HFFc6 (cell line): Measurements from ENCODE around the gene KLF7. TPM values are rescaled to one million over a fixed set of nuclear protein-coding genes. Genes with fewer than 3 reads are reported as not detected.
A peak's percentile ranks its signal among the peaks of the same experiment; 100 is the strongest.

Experiments used
- DNase-seq: peaks from one replicate; pipeline ENCODE4 v3.0.0-alpha.2; 2018
- H3K27ac Mint-ChIP-seq: 2 replicates; pipeline ENCODE4 v1.8.0; 2020; ENCODE audit warnings: mild to moderate bottlenecking, mixed read lengths
- H3K27me3 Mint-ChIP-seq: 2 replicates; pipeline ENCODE4 v1.8.0; 2021; ENCODE audit warnings: mild to moderate bottlenecking, moderate library complexity, mixed read lengths; ENCODE audit not compliant: insufficient read depth
- H3K36me3 Mint-ChIP-seq: 2 replicates; pipeline ENCODE4 v1.8.0; 2021; ENCODE audit warnings: low read depth, mixed read lengths
- H3K4me1 Mint-ChIP-seq: 2 replicates; pipeline ENCODE4 v1.8.0; 2020; ENCODE audit warnings: low read depth, mixed read lengths
- H3K4me3 Mint-ChIP-seq: 2 replicates; pipeline ENCODE4 v1.8.0; 2020; ENCODE audit warnings: mild to moderate bottlenecking, moderate library complexity, mixed read lengths
- H3K9me3 Mint-ChIP-seq: 2 replicates; pipeline ENCODE4 v1.8.0; 2020; ENCODE audit warnings: mild to moderate bottlenecking, mixed read lengths
- total RNA-seq, 6 experiments: library from RNA; stranded (reverse); fragmentation: NEBNext Ultra II Directional; extraction: Animal tissue kit (Norgen Biotek cat#: 25700); gene quantifications; 2 replicates in 1 of 6; 3 replicates in 5 of 6; pipeline ENCODE4 v1.2.3, GENCODE V29; 2021
- TF ChIP-seq, protein P1 (sequence below): fragments of 200-600 bp; sonication (generic); IDR thresholded peaks from 2 replicates; pipeline ENCODE4 v1.5.0; 2021; ENCODE audit warnings: antibody characterized with exemption, mild to moderate bottlenecking

KLF7 gene
- total RNA-seq, 6 experiments from 2014 or later, result 29.4 to 45.0 (median 34.0) TPM

DNA sequence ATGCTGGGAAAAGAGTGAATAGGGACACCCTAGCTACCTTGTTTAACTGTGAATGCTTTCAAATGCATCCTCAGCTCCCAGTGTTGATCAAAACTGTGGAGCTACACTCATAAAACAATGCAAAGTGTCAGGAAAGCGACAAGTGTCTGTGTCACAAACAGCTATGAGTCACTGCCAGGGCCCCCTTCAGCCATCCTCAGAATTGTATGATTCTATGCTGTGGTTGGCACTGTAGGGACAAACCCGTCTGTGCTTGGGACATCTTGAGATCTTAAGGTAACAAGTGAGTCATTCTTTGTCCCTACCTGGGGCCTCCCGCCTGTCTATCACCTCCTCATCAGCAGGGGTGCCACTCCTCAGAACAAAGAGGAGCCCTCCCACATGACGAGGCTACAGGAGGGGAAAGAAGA, 42.4 kb downstream of the KLF7 start:
- peak overlapping the region; percentile 65 for H3K27ac Mint-ChIP-seq

DNA sequence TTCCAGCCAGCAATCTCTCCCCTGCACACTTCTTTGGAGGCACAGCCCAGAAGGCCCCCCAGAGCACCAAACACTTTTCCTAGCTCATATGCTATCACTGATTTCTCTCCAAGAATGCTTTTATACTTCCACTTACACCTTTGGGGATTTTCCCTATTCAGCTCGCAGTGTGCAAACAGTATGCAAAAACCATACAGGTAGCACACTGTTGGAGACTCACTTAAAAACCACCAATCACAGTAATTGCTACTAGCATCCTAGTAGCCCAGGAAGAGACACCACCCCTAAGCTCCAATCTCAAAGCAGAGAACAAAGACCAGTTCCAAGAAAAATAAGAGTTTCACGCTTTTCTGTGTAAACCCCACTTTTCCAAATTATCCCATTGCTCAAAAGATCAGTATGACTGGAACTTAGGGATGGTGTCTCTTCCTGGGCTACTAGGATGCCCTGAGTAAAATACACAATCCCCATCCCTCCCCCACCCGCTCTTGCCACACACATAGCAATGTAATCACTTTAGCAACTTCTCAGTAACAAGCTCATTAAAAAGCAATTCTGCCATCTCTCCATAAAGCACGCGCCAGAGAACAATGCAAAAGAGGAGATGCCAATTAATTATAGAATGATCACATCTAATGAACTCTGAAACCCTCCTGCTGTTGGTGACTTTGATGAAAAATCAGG, 43.0 kb downstream of the KLF7 start:
- H3K4me1 Mint-ChIP-seq, result peaks cover 76% of the 10 kb centered on the region
- DNase-seq, result no peak
- H3K4me3 Mint-ChIP-seq, result no peak overlapping the region; the same call in 1 of the 2 replicates
- peaks cover 11% of the 10 kb centered on the region for H3K27me3 Mint-ChIP-seq
- peaks cover 48% of the 10 kb centered on the region for H3K36me3 Mint-ChIP-seq
- H3K27ac Mint-ChIP-seq, result peak overlapping the region; percentile 65
- H3K9me3 Mint-ChIP-seq, result peaks cover 2% of the 10 kb centered on the region; the same call in 1 of the 2 replicates
- TF ChIP-seq, protein P1, sequence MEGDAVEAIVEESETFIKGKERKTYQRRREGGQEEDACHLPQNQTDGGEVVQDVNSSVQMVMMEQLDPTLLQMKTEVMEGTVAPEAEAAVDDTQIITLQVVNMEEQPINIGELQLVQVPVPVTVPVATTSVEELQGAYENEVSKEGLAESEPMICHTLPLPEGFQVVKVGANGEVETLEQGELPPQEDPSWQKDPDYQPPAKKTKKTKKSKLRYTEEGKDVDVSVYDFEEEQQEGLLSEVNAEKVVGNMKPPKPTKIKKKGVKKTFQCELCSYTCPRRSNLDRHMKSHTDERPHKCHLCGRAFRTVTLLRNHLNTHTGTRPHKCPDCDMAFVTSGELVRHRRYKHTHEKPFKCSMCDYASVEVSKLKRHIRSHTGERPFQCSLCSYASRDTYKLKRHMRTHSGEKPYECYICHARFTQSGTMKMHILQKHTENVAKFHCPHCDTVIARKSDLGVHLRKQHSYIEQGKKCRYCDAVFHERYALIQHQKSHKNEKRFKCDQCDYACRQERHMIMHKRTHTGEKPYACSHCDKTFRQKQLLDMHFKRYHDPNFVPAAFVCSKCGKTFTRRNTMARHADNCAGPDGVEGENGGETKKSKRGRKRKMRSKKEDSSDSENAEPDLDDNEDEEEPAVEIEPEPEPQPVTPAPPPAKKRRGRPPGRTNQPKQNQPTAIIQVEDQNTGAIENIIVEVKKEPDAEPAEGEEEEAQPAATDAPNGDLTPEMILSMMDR, result no peak

More for the DNA sequence above, 42.4 kb downstream of the KLF7 start:
- H3K36me3 Mint-ChIP-seq, result peaks cover 49% of the 10 kb centered on the region
- DNase-seq, result no peak
- peaks cover 11% of the 10 kb centered on the region for H3K27me3 Mint-ChIP-seq
- H3K4me1 Mint-ChIP-seq, result peaks cover 81% of the 10 kb centered on the region
- peaks cover 5% of the 10 kb centered on the region; the same call in 1 of the 2 replicates for H3K9me3 Mint-ChIP-seq
- no peak overlapping the region; the same call in 1 of the 2 replicates for H3K4me3 Mint-ChIP-seq
- TF ChIP-seq, protein P1, result no peak

DNA sequence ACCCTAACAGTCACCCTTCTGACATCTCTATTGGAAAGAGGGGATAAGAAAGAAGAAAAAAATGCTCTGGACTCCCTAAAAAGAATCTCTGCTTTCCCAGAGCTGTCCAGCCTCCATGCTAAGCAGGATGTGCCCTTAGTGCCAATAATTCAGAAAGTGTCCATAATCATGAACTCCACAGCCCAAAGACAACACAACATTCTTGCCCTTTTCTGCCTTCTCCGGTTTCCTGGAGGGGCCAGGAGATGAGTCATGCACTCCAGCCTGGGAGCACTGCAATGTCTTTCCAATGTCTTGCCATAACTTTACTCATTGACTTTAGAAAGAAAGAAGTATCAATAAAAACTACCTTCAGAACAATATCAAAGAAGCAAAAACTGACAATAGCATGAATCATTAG, 44.0 kb downstream of the KLF7 start:
- Mint-ChIP-seq H3K27ac (peak overlapping the region; percentile 65), H3K36me3 (peaks cover 40% of the 10 kb centered on the region), H3K4me1 (peaks cover 69% of the 10 kb centered on the region), H3K27me3 (peaks cover 11% of the 10 kb centered on the region), H3K4me3 (peak overlapping the region; percentile 11; the same call in 1 of the 2 replicates), H3K9me3 (no peaks in the 10 kb centered on the region)
- peak; percentile 76 for DNase-seq
- TF ChIP-seq, protein P1, result no peak

DNA sequence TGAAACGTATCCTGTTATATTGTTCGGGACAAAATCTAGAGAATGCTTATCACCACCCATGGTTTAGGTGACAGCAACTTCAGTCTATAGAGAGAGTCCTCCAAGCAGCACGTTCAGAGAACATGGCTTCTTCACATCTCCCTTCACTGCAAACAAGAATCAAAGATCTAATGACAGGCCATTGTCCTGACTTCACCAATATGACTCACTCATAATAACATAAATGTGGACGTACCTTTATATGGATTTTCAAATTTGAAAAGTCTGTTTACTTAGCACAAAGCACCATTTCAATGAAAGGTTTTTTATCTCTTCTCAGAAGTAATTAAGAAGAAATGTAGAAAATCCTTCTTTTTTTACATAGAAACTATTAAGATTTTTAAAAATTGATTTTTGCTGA, 46.7 kb downstream of the KLF7 start:
- Mint-ChIP-seq H3K9me3 (no peaks in the 10 kb centered on the region), H3K4me1 (peaks cover 55% of the 10 kb centered on the region), H3K36me3 (peaks cover 33% of the 10 kb centered on the region), H3K27ac (no peak overlapping the region), H3K27me3 (peaks cover 13% of the 10 kb centered on the region), H3K4me3 (no peak overlapping the region)
- TF ChIP-seq, protein P1, result no peak
- no peak for DNase-seq

DNA sequence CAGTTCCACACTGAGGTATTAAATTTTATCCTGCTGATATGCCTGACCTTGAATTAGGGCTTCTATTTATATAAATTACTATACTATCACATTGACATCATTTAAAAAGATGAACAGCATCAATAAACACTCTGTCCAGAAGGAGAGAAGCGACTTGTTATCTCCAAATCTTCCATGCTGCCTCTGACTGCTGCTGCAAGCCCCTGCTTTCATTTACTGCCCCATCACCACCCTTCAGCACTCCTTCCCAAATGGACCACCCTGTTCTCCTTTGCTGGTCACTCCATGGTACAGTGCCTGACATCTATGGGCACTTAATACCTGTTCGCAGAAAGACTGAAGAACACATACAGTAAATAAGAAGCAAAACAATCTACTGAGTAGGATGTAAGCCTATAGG, 48.1 kb downstream of the KLF7 start:
- no peak overlapping the region for H3K4me3 Mint-ChIP-seq
- TF ChIP-seq, protein P1, result no peak
- H3K4me1 Mint-ChIP-seq, result peaks cover 44% of the 10 kb centered on the region
- H3K27me3 Mint-ChIP-seq, result peaks cover 9% of the 10 kb centered on the region
- no peak for DNase-seq
- no peaks in the 10 kb centered on the region for H3K9me3 Mint-ChIP-seq
- H3K36me3 Mint-ChIP-seq, result peaks cover 27% of the 10 kb centered on the region
- no peak overlapping the region for H3K27ac Mint-ChIP-seq
